ENCODE results near the gene ALS2. TPM values are rescaled to one million over a fixed set of nuclear protein-coding genes. Genes with fewer than 3 reads are reported as not detected.
"Not testable (repeated sequence)": the region's sequence is repeated elsewhere in the genome, so short reads cannot be mapped to it uniquely, and the experiment has no call there.

ALS2 gene
- total RNA-seq, 2 experiments from 2014 or later, result 7.0 to 7.2 TPM

GRCh38 chr2:201674298-201674697 lies 106.4 kb downstream of the ALS2 start:
- Mint-ChIP-seq H3K27me3 (no peaks in the 10 kb centered on the region), H3K9me3 (no peaks in the 10 kb centered on the region), H3K36me3 (ENCODE audit: low read depth) (no peaks in the 10 kb centered on the region), H3K27ac (no peak overlapping the region), H3K4me3 (no peak overlapping the region), H3K4me1 (ENCODE audit: low read depth) (no peaks in the 10 kb centered on the region)
- Histone ChIP-seq H3K36me3 (ENCODE audit: insufficient read depth, low read length) (no peaks in the 10 kb centered on the region), H3K27me3 (ENCODE audit: control insufficient read depth in 1 of 2, insufficient read depth in 2 of 2, low read length in 2 of 2) (no peaks in the 10 kb centered on the region), H3K4me1 (ENCODE audit: insufficient read depth, low read length) (no peaks in the 10 kb centered on the region), H3K27ac (ENCODE audit: low read depth in 1 of 2, low read length in 2 of 2) (no peak overlapping the region), H3K4me3 (ENCODE audit: low read length) (no peak overlapping the region), H3K9me3 (ENCODE audit: control insufficient read depth in 1 of 2, insufficient read depth in 1 of 2, low read length in 2 of 2) (no peaks in the 10 kb centered on the region)
- ChIA-PET POLR2A (no interaction called here), CTCF (no interaction called here)
- TF ChIP-seq, protein P1, sequence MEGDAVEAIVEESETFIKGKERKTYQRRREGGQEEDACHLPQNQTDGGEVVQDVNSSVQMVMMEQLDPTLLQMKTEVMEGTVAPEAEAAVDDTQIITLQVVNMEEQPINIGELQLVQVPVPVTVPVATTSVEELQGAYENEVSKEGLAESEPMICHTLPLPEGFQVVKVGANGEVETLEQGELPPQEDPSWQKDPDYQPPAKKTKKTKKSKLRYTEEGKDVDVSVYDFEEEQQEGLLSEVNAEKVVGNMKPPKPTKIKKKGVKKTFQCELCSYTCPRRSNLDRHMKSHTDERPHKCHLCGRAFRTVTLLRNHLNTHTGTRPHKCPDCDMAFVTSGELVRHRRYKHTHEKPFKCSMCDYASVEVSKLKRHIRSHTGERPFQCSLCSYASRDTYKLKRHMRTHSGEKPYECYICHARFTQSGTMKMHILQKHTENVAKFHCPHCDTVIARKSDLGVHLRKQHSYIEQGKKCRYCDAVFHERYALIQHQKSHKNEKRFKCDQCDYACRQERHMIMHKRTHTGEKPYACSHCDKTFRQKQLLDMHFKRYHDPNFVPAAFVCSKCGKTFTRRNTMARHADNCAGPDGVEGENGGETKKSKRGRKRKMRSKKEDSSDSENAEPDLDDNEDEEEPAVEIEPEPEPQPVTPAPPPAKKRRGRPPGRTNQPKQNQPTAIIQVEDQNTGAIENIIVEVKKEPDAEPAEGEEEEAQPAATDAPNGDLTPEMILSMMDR (IDR thresholded peaks at IDR 0.05), result no peak
- ATAC-seq (ENCODE audit: poor library complexity) (no peak), DNase-seq (no peak)
- intact Hi-C loops (cut with DNase I, micrococcal nuclease), result no loop called here

- H3K4me1 Mint-ChIP-seq (ENCODE audit: low read depth), result no peaks in the 10 kb centered on the region
- POLR2A ChIA-PET, result interaction anchor here (0.6 kb wide), 1 partner anchor 1233 kb away, joined by 3 read pairs; no protein-coding TSS in a partner anchor
- H3K27ac Mint-ChIP-seq, result no peak overlapping the region
- no peak for DNase-seq
- intact Hi-C loops (cut with DNase I, micrococcal nuclease), result no loop called here
- Histone ChIP-seq H3K27ac (ENCODE audit: low read depth in 1 of 2, low read length in 2 of 2) (no peak overlapping the region), H3K9me3 (ENCODE audit: control insufficient read depth in 1 of 2, insufficient read depth in 1 of 2, low read length in 2 of 2) (no peaks in the 10 kb centered on the region), H3K4me1 (ENCODE audit: insufficient read depth, low read length) (no peaks in the 10 kb centered on the region), H3K27me3 (ENCODE audit: control insufficient read depth in 1 of 2, insufficient read depth in 2 of 2, low read length in 2 of 2) (no peaks in the 10 kb centered on the region), H3K36me3 (ENCODE audit: insufficient read depth, low read length) (no peaks in the 10 kb centered on the region), H3K4me3 (ENCODE audit: low read length) (no peak overlapping the region)
- H3K36me3 Mint-ChIP-seq (ENCODE audit: low read depth), result no peaks in the 10 kb centered on the region
- no peaks in the 10 kb centered on the region for H3K9me3 Mint-ChIP-seq
- H3K27me3 Mint-ChIP-seq, result no peaks in the 10 kb centered on the region
- TF ChIP-seq, protein P1 (IDR thresholded peaks at IDR 0.05), result no peak
- H3K4me3 Mint-ChIP-seq, result no peak overlapping the region
- no peak for ATAC-seq (ENCODE audit: poor library complexity)
- CTCF ChIA-PET, result no interaction called here
Measured at GRCh38 chr2:201673546-201673945, 107.2 kb downstream of the ALS2 start.

- H3K4me3 Mint-ChIP-seq; H3K4me1 Mint-ChIP-seq (ENCODE audit: low read depth); H3K4me1 ChIP-seq (ENCODE audit: insufficient read depth, low read length); ATAC-seq (ENCODE audit: poor library complexity); H3K9me3 Mint-ChIP-seq; H3K4me3 ChIP-seq (ENCODE audit: low read length); H3K36me3 ChIP-seq (ENCODE audit: insufficient read depth, low read length); intact Hi-C loops (cut with DNase I, micrococcal nuclease); H3K27ac ChIP-seq (ENCODE audit: low read depth in 1 of 2, low read length in 2 of 2); H3K36me3 Mint-ChIP-seq (ENCODE audit: low read depth); H3K27me3 Mint-ChIP-seq; H3K27ac Mint-ChIP-seq; H3K9me3 ChIP-seq (ENCODE audit: control insufficient read depth in 1 of 2, insufficient read depth in 1 of 2, low read length in 2 of 2); H3K27me3 ChIP-seq (ENCODE audit: control insufficient read depth in 1 of 2, insufficient read depth in 2 of 2, low read length in 2 of 2); DNase-seq; POLR2A ChIA-PET; CTCF ChIA-PET: not testable (repeated sequence)
Measured at GRCh38 chr2:201671205-201671604, 109.5 kb downstream of the ALS2 start.

DNA sequence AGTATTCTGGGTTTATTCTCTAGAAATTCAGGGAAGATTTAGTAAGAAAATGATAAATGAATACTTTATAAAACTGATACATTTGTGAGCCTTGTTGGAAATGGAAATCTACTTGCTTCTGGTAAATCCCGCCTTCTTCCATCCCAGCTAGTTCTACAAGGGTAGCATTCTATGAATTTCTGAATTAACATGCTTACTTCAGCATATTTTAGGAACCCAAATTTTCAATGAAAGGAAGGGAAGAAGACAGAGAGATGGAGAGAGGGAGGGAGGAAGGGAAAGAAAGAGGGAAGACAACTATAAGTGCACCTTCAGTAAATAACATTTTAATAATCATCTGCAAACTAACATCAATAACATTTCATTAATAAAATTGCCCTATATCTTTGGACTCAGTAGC lies 110.9 kb downstream of the ALS2 start:
- POLR2A ChIA-PET, result no interaction called here
- no peaks in the 10 kb centered on the region for H3K27me3 Mint-ChIP-seq
- TF ChIP-seq, protein P1 (IDR thresholded peaks at IDR 0.05), result no peak
- no peak for DNase-seq
- ATAC-seq (ENCODE audit: poor library complexity), result no peak
- Histone ChIP-seq H3K36me3 (ENCODE audit: insufficient read depth, low read length) (no peaks in the 10 kb centered on the region), H3K4me3 (ENCODE audit: low read length) (no peak overlapping the region), H3K4me1 (ENCODE audit: insufficient read depth, low read length) (no peaks in the 10 kb centered on the region), H3K27me3 (ENCODE audit: control insufficient read depth in 1 of 2, insufficient read depth in 2 of 2, low read length in 2 of 2) (no peaks in the 10 kb centered on the region), H3K27ac (ENCODE audit: low read depth in 1 of 2, low read length in 2 of 2) (no peak overlapping the region), H3K9me3 (ENCODE audit: control insufficient read depth in 1 of 2, insufficient read depth in 1 of 2, low read length in 2 of 2) (no peaks in the 10 kb centered on the region)
- H3K9me3 Mint-ChIP-seq, result no peaks in the 10 kb centered on the region
- no peaks in the 10 kb centered on the region for H3K36me3 Mint-ChIP-seq (ENCODE audit: low read depth)
- no peaks in the 10 kb centered on the region for H3K4me1 Mint-ChIP-seq (ENCODE audit: low read depth)
- CTCF ChIA-PET, result no interaction called here
- intact Hi-C loops (cut with DNase I, micrococcal nuclease), result no loop called here
- no peak overlapping the region for H3K27ac Mint-ChIP-seq
- H3K4me3 Mint-ChIP-seq, result no peak overlapping the region

Measured in CD4-positive, alpha-beta T cell (primary cell).